ENCODE data around the gene ILK. TPM values are rescaled to one million over a fixed set of nuclear protein-coding genes. Genes with fewer than 3 reads are reported as not detected.

Gene ILK
- total and polyA plus RNA-seq, 2 of the 13 experiments (the other 11 are each of a cell fraction or from before 2014, with no cell fraction given) = 70.3 to 108 TPM

DNA sequence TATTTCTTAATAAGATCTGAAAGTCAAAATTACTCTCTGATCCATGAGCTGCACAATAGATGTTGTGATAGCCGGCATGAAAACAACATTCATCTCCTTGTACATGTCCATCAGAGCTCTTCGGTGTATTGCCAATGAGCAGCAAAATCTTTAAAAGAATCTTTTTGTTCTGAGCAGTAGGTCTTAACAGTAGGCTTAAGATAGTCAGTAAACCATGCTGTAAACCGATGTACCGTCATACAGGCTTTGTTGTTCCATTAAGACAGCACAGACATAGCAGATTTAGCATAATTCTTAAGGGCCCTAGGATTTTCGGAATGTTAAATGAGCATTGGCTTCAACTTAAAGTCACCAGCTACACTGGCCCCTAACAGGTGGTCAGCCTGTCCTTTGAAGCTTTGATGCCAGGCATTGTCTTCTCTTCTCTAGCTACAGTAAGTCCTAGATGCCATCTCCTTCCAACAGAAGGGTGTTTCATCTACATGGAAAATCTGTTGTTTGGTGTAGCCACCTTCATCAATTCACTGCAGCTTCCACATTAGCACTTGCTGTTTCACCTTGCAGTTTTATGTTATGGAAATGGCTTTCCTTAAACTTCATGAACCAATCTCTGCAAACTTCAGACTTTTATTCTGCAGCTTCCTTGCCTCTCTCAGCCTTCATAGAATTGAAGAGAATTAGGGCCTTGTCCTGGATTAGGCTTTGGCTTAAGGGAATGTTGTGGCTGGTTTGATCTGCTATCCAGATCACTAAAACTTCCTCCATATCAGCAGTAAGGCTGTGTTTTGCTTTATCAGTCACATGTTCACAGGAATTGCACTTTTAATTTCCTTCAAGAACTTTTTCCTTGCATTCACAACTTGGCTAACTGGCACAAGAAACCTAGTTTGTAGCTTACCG lies 28.5 kb upstream of the ILK start:
- no TSS peak for BruUV-seq (replicated peaks)
- FAIRE-seq (no peak), DNase-seq (ENCODE audit: low spot score) (no peak), ATAC-seq (no peak)
- ChIA-PET POLR2A (no interaction called here), CTCF (ENCODE audit: low intra/inter-chr PET ratio, low total read pairs) (no interaction called here)
- Histone ChIP-seq H3K36me3 (replicated peaks in 1 of 2; ENCODE audit: control insufficient read depth in 1 of 2, insufficient read depth in 2 of 2, low read length in 2 of 2) (no peaks in the 10 kb centered on the region), H4K20me1 (ENCODE audit: insufficient read depth, low read length) (no peaks in the 10 kb centered on the region), H3K4me1 (ENCODE audit: insufficient read depth, low read length) (no peaks in the 10 kb centered on the region), H2AFZ (ENCODE audit: low read length) (no peak overlapping the region), H3K9me3 (ENCODE audit: low read length) (no peaks in the 10 kb centered on the region), H3K4me2 (ENCODE audit: low read depth, low read length) (no peak overlapping the region), H3K27me3 (ENCODE audit: control insufficient read depth in 1 of 2, insufficient read depth in 2 of 2, low read length in 2 of 2) (no peaks in the 10 kb centered on the region), H3K27ac (ENCODE audit: extremely low read length, insufficient read depth, low read length) (no peak overlapping the region), H3K4me3 (replicated peaks in 1 of 3; ENCODE audit: insufficient read depth in 1 of 3, low read depth in 2 of 3, low read length in 3 of 3) (no peak overlapping the region), H3K9ac (ENCODE audit: insufficient read depth, low read depth, low read length) (no peak overlapping the region), H3K79me2 (ENCODE audit: insufficient read depth, low read length) (no peaks in the 10 kb centered on the region)
- TF ChIP-seq POLR2AphosphoS2 (IDR thresholded peaks at IDR 0.05; ENCODE audit: low read depth, low read length) (no peak), ZNF33A (CRISPR knock-in tag; IDR thresholded peaks at IDR 0.05; ENCODE audit: borderline replicate concordance) (no peak), SMARCC2 (IDR thresholded peaks at IDR 0.05) (no peak), ZNF615 (CRISPR knock-in tag; IDR thresholded peaks at IDR 0.05; ENCODE audit: borderline replicate concordance) (no peak), FOXA1 (IDR thresholded peaks at IDR 0.05) (no peak), FOXA1 (CRISPR knock-in tag; IDR thresholded peaks at IDR 0.05) (no peak), JUND (CRISPR knock-in tag; IDR thresholded peaks at IDR 0.05) (no peak), CENPT (CRISPR knock-in tag; IDR thresholded peaks at IDR 0.05; ENCODE audit: low read depth) (no peak)
- TF ChIP-seq, protein P1, sequence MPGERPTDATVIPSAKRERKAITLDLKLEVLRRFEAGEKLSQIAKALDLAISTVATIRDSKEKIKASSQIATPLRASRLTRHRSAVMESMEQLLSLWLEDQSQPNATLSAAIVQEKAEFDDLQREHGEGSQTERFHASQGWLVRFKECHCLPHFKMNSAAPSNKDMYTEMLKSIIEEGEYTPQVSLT (CRISPR knock-in tag; IDR thresholded peaks at IDR 0.05; ENCODE audit: borderline replicate concordance, low read depth) = no peak
- TF ChIP-seq, protein P2, sequence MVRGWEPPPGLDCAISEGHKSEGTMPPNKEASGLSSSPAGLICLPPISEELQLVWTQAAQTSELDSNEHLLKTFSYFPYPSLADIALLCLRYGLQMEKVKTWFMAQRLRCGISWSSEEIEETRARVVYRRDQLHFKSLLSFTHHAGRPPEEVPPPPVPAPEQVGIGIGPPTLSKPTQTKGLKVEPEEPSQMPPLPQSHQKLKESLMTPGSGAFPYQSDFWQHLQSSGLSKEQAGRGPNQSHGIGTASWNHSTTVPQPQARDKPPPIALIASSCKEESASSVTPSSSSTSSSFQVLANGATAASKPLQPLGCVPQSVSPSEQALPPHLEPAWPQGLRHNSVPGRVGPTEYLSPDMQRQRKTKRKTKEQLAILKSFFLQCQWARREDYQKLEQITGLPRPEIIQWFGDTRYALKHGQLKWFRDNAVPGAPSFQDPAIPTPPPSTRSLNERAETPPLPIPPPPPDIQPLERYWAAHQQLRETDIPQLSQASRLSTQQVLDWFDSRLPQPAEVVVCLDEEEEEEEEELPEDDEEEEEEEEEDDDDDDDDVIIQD (CRISPR knock-in tag; IDR thresholded peaks at IDR 0.05; ENCODE audit: low read depth) = no peak
- WGBS (ENCODE audit: low lambda C conversion rate) = 95% methylated on average over 6 of the region's 6 CpGs
- intact Hi-C loops (cut with micrococcal nuclease; ENCODE audit: unreplicated experiment) (no loop called here), in situ Hi-C loops (cut with HindIII; ENCODE audit: extremely low pct_ligation_motif_present, low pct_unique_long_range_greater_than_20kb) (no loop called here)
